Peyer's patch (tissue), 4 donors: ENCODE measurements around the gene MIR17HG. TPM values are rescaled to one million over a fixed set of nuclear protein-coding genes. Genes with fewer than 3 reads are reported as not detected.
"Not testable (repeated sequence)": the region's sequence is repeated elsewhere in the genome, so short reads cannot be mapped to it uniquely, and the experiment has no call there.

ENCODE experiments used
- DNase-seq, 3 donors: peaks; one replicate each; pipeline ENCODE4 v3.0.0-alpha.2; 2017 to 2019
- H3K27ac ChIP-seq, 4 donors: fragments of 200-600 bp; sonication (generic); one replicate each; pipeline ENCODE4 v1.5.1; 2016 to 2019
- H3K27me3 ChIP-seq, 2 donors: fragments of 200-600 bp; sonication (generic); one replicate each; pipeline ENCODE4 v1.5.1; 2019
- H3K36me3 ChIP-seq, 3 donors: fragments of 200-600 bp; sonication (generic); one replicate each; pipeline ENCODE4 v1.5.1; 2016 to 2019
- H3K4me1 ChIP-seq, 4 donors: fragments of 200-600 bp; sonication (generic); one replicate each; pipeline ENCODE4 v1.5.1; 2016 to 2019
- H3K4me3 ChIP-seq, 4 donors: fragments of 200-600 bp; sonication (generic); 1 replicate in 3 of 4; 2 replicates in 1 of 4; pipeline ENCODE4 v1.5.1; 2016 to 2019; ENCODE audit warnings: mild to moderate bottlenecking in 1 of 4
- H3K9me3 ChIP-seq, 4 donors: fragments of 200-600 bp; sonication (generic); one replicate each; pipeline ENCODE4 v1.5.1; 2016 to 2019; ENCODE audit warnings: mild to moderate bottlenecking in 1 of 4
- POLR2A ChIP-seq, 2 donors: fragments of 450-650 bp; IDR thresholded peaks; one replicate each; pipeline ENCODE4 v1.5.1; 2017; ENCODE audit warnings: antibody characterized with exemption in 2 of 2, mild to moderate bottlenecking in 2 of 2, moderate library complexity in 2 of 2
- total RNA-seq, 4 donors: library from RNA; depleted of rRNA; stranded (reverse); fragments of >200 nt; gene quantifications; one replicate each; pipeline ENCODE4 v1.1.0, GENCODE V29; 2016
- TF ChIP-seq, protein P1 (sequence below), 6 experiments: fragments of 450-650 bp in 4 of 6; fragments of 200-600 bp in 2 of 6; sonication (generic) in 1 of 6; IDR thresholded peaks; one replicate each; pipeline ENCODE4 v1.5.1; 2017 to 2019; ENCODE audit warnings: antibody characterized with exemption in 6 of 6, mild to moderate bottlenecking in 3 of 6, moderate library complexity in 1 of 6

The MIR17HG gene
- total RNA-seq, 4 donors from 2014 or later: 0.88 to 10.4 (median 4.5) TPM

DNA sequence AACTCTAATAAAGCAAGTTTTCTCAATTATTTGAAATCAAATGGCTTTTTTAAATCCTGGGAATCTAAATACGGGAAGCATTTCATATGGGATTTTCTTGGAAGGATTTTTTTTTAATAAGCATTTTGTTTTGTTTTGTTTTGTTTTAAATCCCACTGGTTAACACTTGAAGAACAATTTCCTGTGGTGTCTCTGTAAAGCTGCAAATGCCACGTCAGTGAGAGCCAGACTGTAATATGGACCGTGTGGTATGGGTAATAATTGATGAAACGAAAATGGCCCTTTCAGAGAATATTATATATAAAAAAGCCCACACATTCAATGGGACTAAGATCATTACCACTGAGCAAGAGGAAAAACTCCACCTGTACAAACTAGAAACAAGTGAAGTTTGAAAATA, 33.9 kb upstream of the MIR17HG start:
- no peaks in the 10 kb centered on the region for H3K36me3 ChIP-seq
- no peak overlapping the region for H3K27ac ChIP-seq
- DNase-seq: no peak
- H3K4me3 ChIP-seq: no peak overlapping the region
- TF ChIP-seq, protein P1, sequence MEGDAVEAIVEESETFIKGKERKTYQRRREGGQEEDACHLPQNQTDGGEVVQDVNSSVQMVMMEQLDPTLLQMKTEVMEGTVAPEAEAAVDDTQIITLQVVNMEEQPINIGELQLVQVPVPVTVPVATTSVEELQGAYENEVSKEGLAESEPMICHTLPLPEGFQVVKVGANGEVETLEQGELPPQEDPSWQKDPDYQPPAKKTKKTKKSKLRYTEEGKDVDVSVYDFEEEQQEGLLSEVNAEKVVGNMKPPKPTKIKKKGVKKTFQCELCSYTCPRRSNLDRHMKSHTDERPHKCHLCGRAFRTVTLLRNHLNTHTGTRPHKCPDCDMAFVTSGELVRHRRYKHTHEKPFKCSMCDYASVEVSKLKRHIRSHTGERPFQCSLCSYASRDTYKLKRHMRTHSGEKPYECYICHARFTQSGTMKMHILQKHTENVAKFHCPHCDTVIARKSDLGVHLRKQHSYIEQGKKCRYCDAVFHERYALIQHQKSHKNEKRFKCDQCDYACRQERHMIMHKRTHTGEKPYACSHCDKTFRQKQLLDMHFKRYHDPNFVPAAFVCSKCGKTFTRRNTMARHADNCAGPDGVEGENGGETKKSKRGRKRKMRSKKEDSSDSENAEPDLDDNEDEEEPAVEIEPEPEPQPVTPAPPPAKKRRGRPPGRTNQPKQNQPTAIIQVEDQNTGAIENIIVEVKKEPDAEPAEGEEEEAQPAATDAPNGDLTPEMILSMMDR (IDR thresholded peaks at IDR 0.05): no peak
- no peak for TF ChIP-seq POLR2A (IDR thresholded peaks at IDR 0.05)
- H3K9me3 ChIP-seq: no peaks in the 10 kb centered on the region
- H3K4me1 ChIP-seq: no peaks in the 10 kb centered on the region
- H3K27me3 ChIP-seq: no peaks in the 10 kb centered on the region

DNA sequence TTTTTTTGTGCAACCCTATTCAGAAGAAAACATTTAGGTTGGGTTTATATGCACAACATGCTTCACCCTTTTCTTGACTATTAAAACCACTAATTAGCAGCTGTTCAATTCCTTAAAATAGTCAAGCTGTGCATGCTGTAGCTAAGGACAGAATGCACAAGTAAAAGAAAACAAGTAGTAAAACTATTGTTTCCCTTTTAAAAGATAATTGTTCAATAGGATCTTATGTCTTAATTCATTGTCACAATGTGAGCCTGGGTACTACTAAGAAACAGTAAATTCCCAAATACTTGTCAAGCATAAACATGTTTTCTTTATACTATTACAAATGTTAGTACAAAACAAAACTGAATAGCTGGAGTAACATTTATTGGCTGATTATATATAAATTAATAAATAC, 32.6 kb upstream of the MIR17HG start:
- Histone ChIP-seq H3K4me3 (no peak overlapping the region), H3K27me3 (no peaks in the 10 kb centered on the region), H3K4me1 (no peaks in the 10 kb centered on the region), H3K36me3 (no peaks in the 10 kb centered on the region), H3K27ac (no peak overlapping the region), H3K9me3 (no peaks in the 10 kb centered on the region)
- DNase-seq: no peak
- TF ChIP-seq, protein P1 (IDR thresholded peaks at IDR 0.05): no peak
- TF ChIP-seq POLR2A (IDR thresholded peaks at IDR 0.05): no peak

DNA sequence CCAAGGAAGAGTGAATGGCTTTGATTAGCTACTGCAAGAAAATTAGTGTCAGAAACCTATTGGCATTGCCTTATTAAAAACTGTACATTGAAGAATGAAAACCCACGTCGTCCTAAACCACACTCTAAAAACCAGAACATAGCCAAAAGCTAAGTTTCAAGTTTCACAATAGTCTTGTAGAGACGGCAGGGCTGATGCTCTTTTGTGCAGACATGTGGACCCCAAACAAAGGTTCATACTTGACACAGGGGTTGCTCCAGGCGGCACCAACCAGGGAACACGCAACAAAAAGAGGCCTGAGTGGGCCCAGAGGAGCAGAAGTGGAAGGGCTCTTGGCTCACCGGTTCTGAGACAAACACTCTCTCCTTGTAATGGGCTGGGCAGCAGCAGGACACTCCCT, 28.6 kb upstream of the MIR17HG start:
- Histone ChIP-seq H3K27me3 (no peaks in the 10 kb centered on the region), H3K36me3 (no peaks in the 10 kb centered on the region), H3K4me3 (no peak overlapping the region), H3K27ac (no peak overlapping the region), H3K4me1 (no peaks in the 10 kb centered on the region), H3K9me3 (no peaks in the 10 kb centered on the region)
- DNase-seq: no peak
- TF ChIP-seq, protein P1 (IDR thresholded peaks at IDR 0.05): no peak
- TF ChIP-seq POLR2A (IDR thresholded peaks at IDR 0.05): no peak

DNA sequence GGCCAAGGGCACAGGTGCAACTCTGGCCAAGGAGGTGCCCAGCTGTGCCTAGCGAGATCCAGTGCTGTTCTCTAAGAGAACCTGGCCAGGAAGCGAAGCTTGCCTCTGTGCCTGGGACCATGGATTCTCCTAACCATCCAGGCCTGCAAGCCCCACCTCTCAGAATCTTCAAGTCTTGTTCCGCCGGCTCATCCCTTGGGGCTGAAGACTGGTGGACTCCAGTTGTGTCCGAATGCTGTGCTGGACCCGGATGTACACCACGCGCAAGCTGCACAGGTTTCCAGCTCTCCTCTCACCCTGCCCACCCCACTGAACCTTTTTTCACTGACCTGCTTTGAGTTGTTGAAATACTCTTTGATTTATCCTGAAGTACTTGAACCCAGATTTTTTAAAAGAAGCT, 27.5 kb upstream of the MIR17HG start:
- no peaks in the 10 kb centered on the region for H3K9me3 ChIP-seq
- no peak overlapping the region for H3K4me3 ChIP-seq
- no peak overlapping the region for H3K27ac ChIP-seq
- H3K4me1 ChIP-seq: no peaks in the 10 kb centered on the region
- no peak for DNase-seq
- no peak for TF ChIP-seq POLR2A (IDR thresholded peaks at IDR 0.05)
- TF ChIP-seq, protein P1 (IDR thresholded peaks at IDR 0.05): no peak
- H3K36me3 ChIP-seq: no peaks in the 10 kb centered on the region
- H3K27me3 ChIP-seq: no peaks in the 10 kb centered on the region

DNA sequence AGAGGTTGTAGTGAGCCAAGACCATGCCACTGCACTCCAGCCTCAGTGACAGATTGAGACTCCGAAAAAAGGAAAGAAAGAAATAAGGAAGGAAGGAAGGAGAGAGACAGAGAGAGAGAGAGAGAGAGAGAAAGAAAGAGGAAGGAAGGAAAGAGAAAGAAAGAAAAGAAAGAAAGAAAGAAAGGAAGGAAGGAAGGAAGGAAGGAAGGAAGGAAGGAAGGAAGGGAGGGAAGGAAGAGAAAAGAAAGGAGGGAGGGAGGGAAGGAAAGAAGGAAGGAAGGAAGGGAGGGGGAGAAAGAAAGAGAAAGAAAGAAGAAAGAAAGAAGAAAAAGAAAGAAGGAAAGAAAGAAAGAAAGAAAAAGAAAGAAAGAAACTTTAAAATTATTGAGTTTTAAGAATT, 26.5 kb upstream of the MIR17HG start:
- H3K4me3 ChIP-seq, H3K27ac ChIP-seq, DNase-seq, H3K9me3 ChIP-seq, H3K27me3 ChIP-seq, H3K36me3 ChIP-seq, H3K4me1 ChIP-seq: not testable (repeated sequence)

DNA sequence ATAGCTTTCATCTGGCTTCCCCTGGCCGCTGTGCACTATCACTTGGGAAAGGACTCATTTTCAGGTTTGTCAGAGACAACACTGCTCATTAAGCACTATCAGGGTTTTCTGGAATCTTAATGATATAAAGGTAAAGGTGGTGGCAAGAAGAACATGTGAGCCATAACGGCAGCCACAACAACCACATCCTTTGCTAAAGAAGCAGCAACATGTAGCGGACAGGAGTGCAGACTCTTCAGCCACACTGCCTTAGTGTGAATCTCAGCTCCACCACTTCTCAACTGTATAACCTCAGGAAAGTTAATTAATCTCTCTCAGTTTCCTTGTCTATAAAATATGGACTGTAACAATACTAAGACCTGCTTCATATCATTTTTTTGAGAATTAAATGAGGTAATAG, 24.1 kb upstream of the MIR17HG start:
- DNase-seq: no peak
- Histone ChIP-seq H3K4me1 (no peaks in the 10 kb centered on the region), H3K27ac (no peak overlapping the region), H3K27me3 (no peaks in the 10 kb centered on the region), H3K4me3 (no peak overlapping the region), H3K36me3 (no peaks in the 10 kb centered on the region), H3K9me3 (no peaks in the 10 kb centered on the region)
- no peak for TF ChIP-seq POLR2A (IDR thresholded peaks at IDR 0.05)
- TF ChIP-seq, protein P1 (IDR thresholded peaks at IDR 0.05): no peak
